Ishikawa (cell line): ENCODE measurements around the gene RPS24.

Source experiments
- CEBPB ChIP-seq: IDR thresholded peaks from 2 replicates; pipeline ENCODE4 v1.6.1; 2012
- EP300 ChIP-seq: IDR thresholded peaks from 2 replicates; pipeline ENCODE4 v1.6.1; 2012; ENCODE audit warnings: borderline replicate concordance
- FOXM1 ChIP-seq: IDR thresholded peaks from 2 replicates; pipeline ENCODE4 v1.6.1; 2012; ENCODE audit warnings: low read depth, borderline replicate concordance
- MAX ChIP-seq: IDR thresholded peaks from 2 replicates; pipeline ENCODE4 v1.6.1; 2012
- REST ChIP-seq: IDR thresholded peaks from 2 replicates; pipeline ENCODE4 v1.6.1; 2012; ENCODE audit warnings: low read depth, mild to moderate bottlenecking
- TAF1 ChIP-seq: IDR thresholded peaks from 2 replicates; pipeline ENCODE4 v1.6.1; 2012; ENCODE audit warnings: low read depth, mild to moderate bottlenecking
- TEAD4 ChIP-seq: IDR thresholded peaks from 2 replicates; pipeline ENCODE4 v1.6.1; 2012
- USF1 ChIP-seq: IDR thresholded peaks from 2 replicates; pipeline ENCODE4 v1.6.1; 2012
- YY1 ChIP-seq: IDR thresholded peaks from 2 replicates; pipeline ENCODE4 v1.6.1; 2012; ENCODE audit warnings: low read depth

GRCh38 chr10:78033387-78033636 is 351 bp upstream of the RPS24 start:
- TF ChIP-seq EP300: no peak
- no peak for TF ChIP-seq TEAD4
- no peak for TF ChIP-seq MAX
- TF ChIP-seq TAF1: no peak
- TF ChIP-seq USF1: no peak
- no peak for TF ChIP-seq YY1
- no peak for TF ChIP-seq CEBPB
- no peak for TF ChIP-seq REST
- TF ChIP-seq FOXM1: no peak
